Measurements from ENCODE around the gene NPSR1. TPM values are rescaled to one million over a fixed set of nuclear protein-coding genes. Genes with fewer than 3 reads are reported as not detected.
"Not testable (repeated sequence)": the region's sequence is repeated elsewhere in the genome, so short reads cannot be mapped to it uniquely, and the experiment has no call there.

Gene NPSR1
- polyA plus RNA-seq, 10 donors = 0.17 to 1.1 (median 0.38) TPM; not detected in 3

GRCh38 chr7:34757570-34758110 lies 99.6 kb downstream of the NPSR1 start:
- no peak for DNase-seq

GRCh38 chr7:34758111-34758601 lies 100.1 kb downstream of the NPSR1 start:
- DNase-seq = no peak

GRCh38 chr7:34759477-34760125 lies 101.6 kb downstream of the NPSR1 start:
- DNase-seq = peak in 1 of 3 donors; percentile 21

DNA sequence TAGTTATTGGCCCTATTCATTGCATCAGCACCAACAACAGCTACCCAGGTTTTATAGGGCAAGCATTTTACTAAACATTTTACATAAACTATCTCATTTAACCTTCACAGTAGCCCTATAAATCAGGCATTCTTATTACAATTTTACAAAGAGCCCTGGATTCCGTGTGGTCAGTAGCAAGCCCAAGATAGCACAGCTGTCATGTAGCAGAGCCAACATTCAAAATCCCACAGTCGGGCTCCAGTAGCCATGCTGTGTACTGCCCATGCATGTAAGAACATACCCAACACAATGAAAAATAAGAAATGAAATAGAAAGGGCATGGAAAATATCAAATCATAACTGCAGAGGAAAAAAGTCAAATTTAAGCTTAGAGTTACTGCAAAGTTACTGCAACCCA lies 102.3 kb downstream of the NPSR1 start:
- no peak for DNase-seq

DNA sequence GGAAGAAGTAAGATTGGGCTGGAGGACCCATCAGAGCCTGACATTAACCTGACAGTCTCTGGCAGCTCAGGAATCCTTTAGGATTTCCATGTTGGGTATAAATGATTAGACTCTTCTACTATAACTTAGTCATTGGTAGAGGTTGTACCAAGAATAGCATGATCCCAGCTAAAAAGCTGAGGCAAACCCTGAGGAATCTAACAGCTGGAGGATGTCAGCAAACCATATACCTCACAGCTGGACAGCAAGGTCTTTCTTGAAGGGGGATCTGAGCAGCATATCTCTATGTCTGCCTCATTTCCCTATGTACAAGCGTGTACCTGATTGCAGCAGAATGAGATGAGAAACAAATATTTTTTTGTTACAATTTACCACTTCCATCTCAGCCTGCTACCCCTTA lies 103.2 kb downstream of the NPSR1 start:
- DNase-seq = no peak

GRCh38 chr7:34761627-34762026 lies 103.6 kb downstream of the NPSR1 start:
- DNase-seq = no peak

GRCh38 chr7:34762764-34763163 lies 104.7 kb downstream of the NPSR1 start:
- peak in 1 of 3 donors; percentile 16 for DNase-seq

DNA sequence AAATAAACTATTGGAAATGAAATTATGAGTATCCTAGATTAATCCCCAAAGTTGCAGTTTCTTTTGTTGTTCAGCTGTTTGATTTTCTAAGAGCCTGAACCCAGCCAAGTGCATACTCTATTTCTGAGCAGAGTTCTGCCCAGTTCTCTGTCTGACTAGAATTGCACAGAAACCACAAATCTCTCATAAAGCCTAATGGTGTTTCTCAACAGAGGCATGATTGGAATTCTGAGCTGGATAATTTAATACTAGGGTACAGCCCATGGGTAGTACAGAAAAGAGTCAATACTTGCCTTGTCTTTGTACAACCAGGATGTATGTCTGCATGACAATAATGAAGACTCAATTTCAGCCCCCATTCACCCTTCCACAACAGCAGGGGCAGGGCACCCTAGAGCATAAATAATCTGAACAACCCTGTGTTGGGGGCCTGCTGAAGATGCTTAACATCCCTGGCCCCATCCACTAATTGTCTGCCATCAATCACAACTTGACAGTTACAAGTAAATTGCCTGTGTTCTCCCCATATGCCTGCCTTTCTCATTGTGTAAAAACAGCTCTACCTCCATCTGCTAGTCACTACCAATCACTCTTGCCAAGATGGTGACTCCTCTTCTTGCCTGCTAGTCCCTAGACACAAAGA lies 114.4 kb downstream of the NPSR1 start:
- no peak for DNase-seq

DNA sequence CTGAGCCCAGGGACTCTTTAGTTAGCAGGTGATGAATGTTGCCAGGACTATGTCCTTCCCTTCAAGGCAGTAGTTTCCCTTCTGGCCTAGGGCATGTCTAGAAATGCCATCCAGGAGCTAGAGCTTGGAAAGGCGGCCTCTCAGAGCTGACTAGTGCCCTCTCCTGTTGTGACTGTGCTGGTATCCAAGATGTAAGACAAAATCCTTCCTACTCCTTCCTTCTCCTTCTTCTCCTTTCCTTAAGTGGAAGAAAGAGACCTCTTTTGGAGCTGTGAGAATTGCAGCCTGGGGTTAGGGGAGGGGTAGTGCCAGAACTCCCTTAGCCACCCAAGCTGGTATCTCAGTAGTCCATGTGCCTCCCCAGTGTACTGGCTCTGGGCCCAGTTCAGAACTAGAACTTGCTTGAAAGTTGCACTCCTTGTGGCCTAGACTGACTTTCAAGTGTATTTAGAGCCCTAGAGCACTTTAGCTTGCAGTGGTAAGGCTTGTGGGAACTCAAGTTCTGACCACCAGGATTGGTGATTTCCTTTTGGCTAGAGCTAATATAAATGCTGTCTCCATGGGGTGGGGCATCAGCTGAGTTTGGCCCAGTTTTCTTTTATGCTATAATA lies 118.8 kb downstream of the NPSR1 start:
- DNase-seq = no peak

GRCh38 chr7:34780546-34780945 lies 122.5 kb downstream of the NPSR1 start:
- no peak for DNase-seq

DNA sequence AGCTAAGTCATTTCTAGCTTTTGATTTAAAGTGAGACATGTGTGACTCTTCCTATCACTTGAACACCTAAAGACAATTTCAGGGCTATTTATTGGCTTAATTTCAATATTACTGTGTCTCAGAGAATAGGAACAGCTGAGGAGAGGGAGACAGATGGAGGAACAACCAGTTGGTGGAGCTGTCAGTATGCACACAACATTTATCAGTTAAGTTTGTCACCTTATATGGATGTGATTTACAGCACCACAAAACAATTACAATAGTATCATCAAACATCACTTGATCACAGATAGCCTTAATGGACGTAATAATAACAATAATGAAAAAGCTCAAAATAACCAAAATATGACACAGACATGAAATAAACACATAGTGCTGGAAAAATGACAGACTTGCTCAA lies 129.6 kb downstream of the NPSR1 start:
- DNase-seq = no peak

DNA sequence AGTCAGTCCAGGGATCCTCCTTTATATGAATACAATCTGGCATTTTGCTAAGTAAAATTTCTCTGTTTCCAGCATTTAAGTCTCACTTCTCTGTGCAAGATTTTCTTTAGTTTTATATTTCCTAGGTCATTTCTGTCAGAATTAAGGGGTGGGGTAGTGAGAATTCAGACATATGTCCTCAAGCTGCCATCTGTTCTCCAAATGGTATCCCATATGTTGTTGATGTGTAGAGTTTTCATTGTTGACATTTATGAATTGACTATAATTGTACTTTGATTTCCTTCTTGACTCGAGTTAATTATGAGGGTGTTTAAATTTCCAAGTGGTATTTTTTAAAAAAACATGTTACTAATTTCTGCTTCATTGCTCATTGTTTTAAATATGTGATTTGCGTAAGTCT lies 148.8 kb downstream of the NPSR1 start:
- peak in 1 of 3 donors; percentile 7 for DNase-seq

DNA sequence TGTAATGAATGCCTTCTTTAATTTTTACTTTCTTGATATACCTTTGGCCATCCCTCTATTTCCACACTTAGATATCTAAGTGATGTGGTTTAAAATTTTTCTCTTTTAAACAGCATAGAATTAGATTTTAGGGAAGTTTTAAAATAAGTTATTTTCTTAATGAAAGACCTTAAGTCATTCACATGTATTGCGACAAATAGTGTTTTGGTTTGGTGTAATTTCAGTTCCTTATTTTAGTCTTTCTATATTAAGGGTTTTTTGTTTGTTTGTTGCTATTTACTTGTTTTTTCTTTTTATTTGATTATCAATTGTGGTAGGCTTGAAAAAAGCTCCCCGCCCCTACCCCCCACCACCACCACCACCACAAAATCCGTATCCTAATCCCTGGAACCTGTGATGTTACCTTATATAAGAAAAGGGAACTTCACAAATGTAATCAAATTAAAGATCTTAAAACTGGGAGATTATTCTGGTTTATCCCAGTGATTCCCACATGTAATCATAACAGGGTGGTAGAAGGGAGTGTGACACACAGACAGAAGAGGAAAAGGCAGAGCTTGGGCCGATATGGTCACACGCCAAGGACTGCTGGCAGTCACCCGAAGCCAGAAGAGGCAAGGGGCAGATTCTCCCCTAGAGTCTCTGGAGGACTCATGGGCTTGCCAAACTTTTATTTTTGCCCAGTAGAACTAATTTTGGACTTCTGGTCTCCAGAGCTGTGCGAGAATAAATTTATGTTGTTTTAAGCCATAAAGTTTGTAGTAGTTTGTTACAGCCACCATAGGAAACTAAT lies 149.7 kb downstream of the NPSR1 start:
- no peak for DNase-seq

- not testable (repeated sequence) for DNase-seq
Measured at GRCh38 chr7:34814203-34814842, 156.3 kb downstream of the NPSR1 start.

GRCh38 chr7:34821932-34822558 lies 164.0 kb downstream of the NPSR1 start:
- DNase-seq = peak in 1 of 3 donors; percentile 22

- DNase-seq = peak; percentile 17 to 42 (median 35)
Measured at GRCh38 chr7:34823650-34824258, 165.7 kb downstream of the NPSR1 start.

- DNase-seq = no peak
Measured at GRCh38 chr7:34825221-34825620, 167.2 kb downstream of the NPSR1 start.

DNA sequence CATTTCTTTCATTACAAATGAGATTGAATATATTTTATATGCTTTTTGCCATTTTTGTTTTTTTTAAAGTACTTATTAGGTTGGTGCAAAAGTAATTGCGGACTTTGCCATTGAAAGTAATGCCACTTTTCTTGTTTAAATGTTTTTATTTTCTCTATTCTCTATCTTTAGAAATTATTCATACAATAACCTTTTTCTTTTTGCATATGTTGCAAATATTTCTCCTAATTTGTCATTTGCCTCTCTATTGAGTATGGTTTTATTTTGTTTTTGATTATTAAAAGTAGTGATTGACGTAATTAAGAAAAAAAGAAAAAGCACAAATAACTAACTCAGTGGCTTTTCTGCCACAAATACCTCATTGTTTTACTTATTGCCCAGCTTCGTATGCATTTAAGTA lies 172.4 kb downstream of the NPSR1 start:
- DNase-seq = no peak

- no peak for DNase-seq
Measured at GRCh38 chr7:34831436-34831835, 173.4 kb downstream of the NPSR1 start.

DNA sequence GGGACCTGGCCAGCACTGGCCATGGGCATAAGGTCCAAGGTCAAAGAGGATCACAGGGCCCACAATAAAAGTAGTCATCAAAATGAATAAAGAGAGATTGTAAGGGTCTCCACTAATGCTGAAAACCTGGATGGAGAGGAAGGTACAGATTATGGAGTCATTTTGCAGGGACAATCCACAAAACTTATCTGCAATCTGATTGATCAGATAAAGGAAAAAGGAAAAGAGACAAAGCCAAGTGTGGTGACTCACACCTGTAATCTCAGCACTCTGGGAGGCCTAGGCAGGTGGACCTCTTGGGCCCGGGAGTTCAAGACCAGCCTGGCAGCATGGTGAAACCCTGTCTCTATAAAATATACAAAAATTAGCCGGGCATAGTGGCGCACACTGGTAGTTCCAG lies 174.0 kb downstream of the NPSR1 start:
- DNase-seq = no peak

All from muscle of back (tissue), 11 donors.